ENCODE results near the gene ZNF235.

- TF ChIP-seq CTCF (conservative IDR thresholded peaks at IDR 0.05) (no peak), ZFX (IDR thresholded peaks at IDR 0.05) (no peak)
These were observed 632 bp upstream of the ZNF235 start for GRCh38 chr19:44305457-44305856.

Data from C4-2B (cell line).